Lower leg skin (tissue), 3 donors: Measurements from ENCODE around the gene SH3RF3.

Source experiments
- CTCF ChIP-seq, 3 donors: fragments of 450-650 bp; IDR thresholded peaks; one replicate each; pipeline ENCODE4 v1.5.1; 2016; ENCODE audit warnings: antibody characterized with exemption in 3 of 3, mild to moderate bottlenecking in 3 of 3, moderate library complexity in 2 of 3
- POLR2A ChIP-seq, 2 donors: fragments of 450-650 bp; IDR thresholded peaks; one replicate each; pipeline ENCODE4 v1.6.1; 2016 to 2017; ENCODE audit warnings: antibody characterized with exemption in 2 of 2, mild to moderate bottlenecking in 1 of 2, moderate library complexity in 1 of 2

DNA sequence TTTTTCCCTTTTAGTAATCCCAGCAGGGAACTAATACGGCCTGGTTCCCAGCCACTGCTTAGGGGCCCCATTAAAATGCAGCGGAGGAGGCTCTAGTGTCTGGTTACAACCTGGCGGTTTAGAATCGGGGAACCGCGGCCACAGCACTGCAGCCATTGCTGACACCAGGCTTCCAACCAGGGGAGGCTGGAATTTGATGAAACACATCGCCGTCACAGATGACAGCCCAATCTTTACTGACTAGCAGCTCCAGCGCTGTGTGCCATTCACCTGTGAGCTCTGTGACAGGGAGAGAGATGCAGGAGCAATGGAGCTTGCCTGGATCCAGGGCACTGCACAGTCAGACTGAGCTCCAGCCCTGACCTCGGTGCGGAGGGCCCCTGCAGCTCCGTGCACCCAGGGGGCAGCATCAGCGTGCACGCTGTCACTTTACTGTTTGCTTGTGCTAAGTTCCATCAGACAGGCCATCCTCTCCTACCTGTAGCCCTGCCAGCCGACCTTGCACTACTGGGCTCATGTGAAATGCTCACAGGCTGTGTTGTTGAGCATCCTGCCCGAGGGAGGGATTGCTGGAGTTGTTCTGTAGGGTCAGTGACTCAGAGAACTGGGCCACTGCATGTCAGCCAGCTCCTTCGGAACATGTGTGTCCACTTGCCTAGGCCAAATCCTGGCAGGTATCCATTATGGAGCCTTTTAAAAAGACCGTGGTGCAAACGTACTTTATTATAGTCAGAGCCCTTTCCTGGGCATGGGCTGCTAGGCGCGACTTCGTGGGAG is 281.2 kb downstream of the SH3RF3 start:
- no peak for TF ChIP-seq CTCF (IDR thresholded peaks at IDR 0.05)
- TF ChIP-seq POLR2A (IDR thresholded peaks at IDR 0.05), result no peak
